22Rv1 (cell line): Measurements from ENCODE around the gene ABCC12.

Experiments
- CTCF ChIP-seq: fragments of 450-650 bp; IDR thresholded peaks from 2 replicates; pipeline ENCODE4 v1.5.1; 2017; ENCODE audit warnings: mild to moderate bottlenecking
- ZFX ChIP-seq: fragments of 450-650 bp; IDR thresholded peaks from 2 replicates; pipeline ENCODE4 v1.6.1; 2017; ENCODE audit warnings: antibody characterized with exemption, borderline replicate concordance

DNA sequence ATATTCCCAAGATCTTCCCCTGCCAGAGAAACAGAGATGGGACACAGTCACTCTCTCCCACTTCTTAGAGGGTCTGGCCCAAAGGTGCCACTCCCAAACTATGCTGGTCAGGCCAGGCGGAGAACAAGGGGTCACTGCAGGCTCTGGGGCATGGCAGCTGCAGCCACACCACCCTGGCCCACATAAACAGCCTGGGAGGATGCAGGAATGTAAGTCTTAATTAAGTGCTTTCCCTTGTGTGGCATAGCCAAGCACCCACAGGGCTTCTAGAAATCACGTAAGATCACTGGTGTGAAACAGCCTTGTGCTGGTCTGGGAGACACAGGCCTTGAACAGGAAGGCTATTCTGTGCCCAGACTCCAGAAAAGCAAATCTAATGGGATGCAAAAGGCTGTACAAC is 31.5 kb downstream of the ABCC12 start:
- no peak for TF ChIP-seq CTCF
- no peak for TF ChIP-seq ZFX
